ENCODE data around the gene DYNC1I1.

The DYNC1I1 gene

GRCh38 chr7:95971716-95972115, 199.4 kb downstream of the DYNC1I1 start:
- no peak for DNase-seq (ENCODE audit: low spot score)

- no peak for DNase-seq (ENCODE audit: low spot score)
Observed at GRCh38 chr7:95972523-95972922, 200.2 kb downstream of the DYNC1I1 start.

GRCh38 chr7:95974108-95974507, 201.8 kb downstream of the DYNC1I1 start:
- DNase-seq (ENCODE audit: low spot score): no peak

GRCh38 chr7:95976369-95977060, 204.2 kb downstream of the DYNC1I1 start:
- no peak for DNase-seq (ENCODE audit: low spot score)

- no peak for DNase-seq (ENCODE audit: low spot score)
Observed at GRCh38 chr7:95977994-95978393, 205.6 kb downstream of the DYNC1I1 start.

GRCh38 chr7:95980167-95980566, 207.8 kb downstream of the DYNC1I1 start:
- no peak for DNase-seq (ENCODE audit: low spot score)

- DNase-seq (ENCODE audit: low spot score): no peak
Observed at GRCh38 chr7:95980706-95981105, 208.4 kb downstream of the DYNC1I1 start.

GRCh38 chr7:95986178-95986764, 213.9 kb downstream of the DYNC1I1 start:
- DNase-seq (ENCODE audit: low spot score): no peak

GRCh38 chr7:95989301-95989700, 216.9 kb downstream of the DYNC1I1 start:
- DNase-seq (ENCODE audit: low spot score): no peak

- no peak for DNase-seq (ENCODE audit: low spot score)
Observed at GRCh38 chr7:95993380-95993779, 221.0 kb downstream of the DYNC1I1 start.

GRCh38 chr7:95996174-95996573, 223.8 kb downstream of the DYNC1I1 start:
- DNase-seq (ENCODE audit: low spot score): no peak

- no peak for DNase-seq (ENCODE audit: low spot score)
Observed at GRCh38 chr7:95996886-95997285, 224.5 kb downstream of the DYNC1I1 start.

GRCh38 chr7:95997632-95998031, 225.3 kb downstream of the DYNC1I1 start:
- DNase-seq (ENCODE audit: low spot score): no peak

- DNase-seq (ENCODE audit: low spot score): no peak
Observed at GRCh38 chr7:95999481-95999880, 227.1 kb downstream of the DYNC1I1 start.

- no peak for DNase-seq (ENCODE audit: low spot score)
Observed at GRCh38 chr7:96004578-96004977, 232.2 kb downstream of the DYNC1I1 start.

- DNase-seq (ENCODE audit: low spot score): no peak
Observed at GRCh38 chr7:96005271-96005670, 232.9 kb downstream of the DYNC1I1 start.

- DNase-seq (ENCODE audit: low spot score): no peak
Observed at GRCh38 chr7:96009148-96009547, 236.8 kb downstream of the DYNC1I1 start.

GRCh38 chr7:96013836-96014235, 241.5 kb downstream of the DYNC1I1 start:
- no peak for DNase-seq (ENCODE audit: low spot score)

GRCh38 chr7:96014617-96015016, 242.3 kb downstream of the DYNC1I1 start:
- DNase-seq (ENCODE audit: low spot score): no peak

GRCh38 chr7:96016056-96016586, 243.8 kb downstream of the DYNC1I1 start:
- DNase-seq (ENCODE audit: low spot score): no peak

GRCh38 chr7:96016735-96017134, 244.4 kb downstream of the DYNC1I1 start:
- no peak for DNase-seq (ENCODE audit: low spot score)

GRCh38 chr7:96017877-96018276, 245.5 kb downstream of the DYNC1I1 start:
- DNase-seq (ENCODE audit: low spot score): no peak

GRCh38 chr7:96021568-96021967, 249.2 kb downstream of the DYNC1I1 start:
- DNase-seq (ENCODE audit: low spot score): no peak

GRCh38 chr7:96023387-96023786, 251.0 kb downstream of the DYNC1I1 start:
- no peak for DNase-seq (ENCODE audit: low spot score)
